ENCODE measurements around the gene KCNF1. TPM values are rescaled to one million over a fixed set of nuclear protein-coding genes. Genes with fewer than 3 reads are reported as not detected.

The KCNF1 gene
- total RNA-seq, 1 donor from 2014 or later, result not detected

Other genes starting within 250 kb of the KCNF1 start
- 29.6 and 30.8 TPM in 2 replicates for gene NOL10, start 222.0 kb upstream of the KCNF1 start, total RNA-seq
- not detected in 2 replicates for gene ATP6V1C2, start 190.3 kb upstream of the KCNF1 start, total RNA-seq
- 175 and 180 TPM in 2 replicates for gene PDIA6, start 99.1 kb upstream of the KCNF1 start, total RNA-seq
- 13.1 and 16.0 TPM in 2 replicates for gene SLC66A3, start 243.5 kb downstream of the KCNF1 start, total RNA-seq

Measured in T-helper 1 cell treated with Interleukin-12 subunit alpha and Interleukin-12 subunit beta and Interleukin-4 antibody, amounts not matched to agents 30 ng/mL and 1 ng/mL, for 36 hours (primary cell).